ENCODE measurements around the gene ZC3H4.

GRCh38 chr19:47142779-47143178 is 29.2 kb upstream of the ZC3H4 start:
- TF ChIP-seq EP300 (IDR thresholded peaks at IDR 0.05) (no peak), CTCF (IDR thresholded peaks at IDR 0.05) (no peak), POLR2A (IDR thresholded peaks at IDR 0.05) (no peak)
